Neural progenitor cell (in vitro differentiated cells): ENCODE results near the gene GHRHR. TPM values are rescaled to one million over a fixed set of nuclear protein-coding genes. Genes with fewer than 3 reads are reported as not detected.

Experiments
- DNase-seq: peaks from one replicate; pipeline ENCODE4 v3.0.0-alpha.2; 2016; ENCODE audit warnings: low spot score
- H2AFZ ChIP-seq: fragments of 200-600 bp; sonication (generic); replicated peaks from 2 replicates; pipeline ENCODE4 v1.6.1; 2016; ENCODE audit warnings: antibody characterized with exemption
- H3F3A ChIP-seq: fragments of 200-600 bp; sonication (generic); 2 replicates; pipeline ENCODE4 v1.6.1; 2016; ENCODE audit warnings: antibody characterized with exemption, low read depth
- H3K27ac ChIP-seq: fragments of 200-600 bp; sonication (generic); 2 replicates; pipeline ENCODE4 v1.5.1; 2016; ENCODE audit warnings: mild to moderate bottlenecking
- H3K27me3 ChIP-seq: fragments of 200-600 bp; sonication (generic); 2 replicates; pipeline ENCODE4 v1.6.1; 2016; ENCODE audit warnings: mild to moderate bottlenecking, moderate library complexity
- H3K36me3 ChIP-seq: fragments of 200-600 bp; sonication (generic); 2 replicates; pipeline ENCODE4 v1.5.1; 2016
- H3K4me1 ChIP-seq: fragments of 200-600 bp; sonication (generic); 2 replicates; pipeline ENCODE4 v1.6.1; 2016; ENCODE audit warnings: mixed run types
- H3K4me2 ChIP-seq: fragments of 200-600 bp; sonication (generic); 2 replicates; pipeline ENCODE4 v1.6.1; 2016
- H3K4me3 ChIP-seq: fragments of 200-600 bp; sonication (generic); 2 replicates; pipeline ENCODE4 v1.5.1; 2016
- H3K79me2 ChIP-seq: fragments of 200-600 bp; sonication (generic); 2 replicates; pipeline ENCODE4 v1.6.1; 2016; ENCODE audit warnings: low read depth
- H3K9ac ChIP-seq: fragments of 200-600 bp; sonication (generic); 2 replicates; pipeline ENCODE4 v1.6.1; 2016
- H3K9me3 ChIP-seq: fragments of 200-600 bp; sonication (generic); 2 replicates; pipeline ENCODE4 v1.5.1; 2016; ENCODE audit warnings: low read depth
- H4K20me1 ChIP-seq: fragments of 200-600 bp; sonication (generic); 2 replicates; pipeline ENCODE4 v1.6.1; 2016; ENCODE audit warnings: low read depth
- H3K27ac Mint-ChIP-seq: 3 replicates; pipeline ENCODE4 v1.8.0; 2021; ENCODE audit warnings: mixed read lengths
- H3K27me3 Mint-ChIP-seq: 2 replicates; pipeline ENCODE4 v1.8.0; 2022; ENCODE audit warnings: low read depth, mild to moderate bottlenecking, inconsistent platforms, moderate library complexity, mixed read lengths; ENCODE audit not compliant: insufficient read depth
- H3K36me3 Mint-ChIP-seq: 3 replicates; pipeline ENCODE4 v1.8.0; 2021; ENCODE audit warnings: mixed read lengths
- H3K4me1 Mint-ChIP-seq: 3 replicates; pipeline ENCODE4 v1.8.0; 2021; ENCODE audit warnings: mixed read lengths
- H3K4me3 Mint-ChIP-seq: 3 replicates; pipeline ENCODE4 v1.8.0; 2021; ENCODE audit warnings: mild to moderate bottlenecking, moderate library complexity, mixed read lengths
- H3K9me3 Mint-ChIP-seq: 3 replicates; pipeline ENCODE4 v1.8.0; 2020; ENCODE audit warnings: mixed read lengths
- CTCF ChIP-seq: fragments of 200-600 bp; sonication (generic); IDR thresholded peaks from 2 replicates; pipeline ENCODE4 v1.5.1; 2017; ENCODE audit warnings: antibody characterized with exemption, mild to moderate bottlenecking
- EZH2 ChIP-seq: fragments of 200-600 bp; sonication (generic); IDR thresholded peaks from 2 replicates; pipeline ENCODE4 v1.6.1; 2017; ENCODE audit warnings: antibody characterized with exemption, mild to moderate bottlenecking, moderate library complexity
- EZH2phosphoT487 ChIP-seq: fragments of 200-600 bp; sonication (generic); IDR thresholded peaks from 2 replicates; pipeline ENCODE4 v1.6.1; 2017; ENCODE audit warnings: antibody characterized with exemption
- total RNA-seq: library from RNA; depleted of rRNA; stranded (reverse); fragments of >200 nt; gene quantifications from 2 replicates; pipeline ENCODE4 v1.2.3, GENCODE V29; 2015; ENCODE audit warnings: low replicate concordance

GHRHR gene
- total RNA-seq, 1 donor from 2014 or later = not detected

- Histone ChIP-seq H3K4me3 (no peak overlapping the region), H4K20me1 (no peaks in the 10 kb centered on the region), H3K9me3 (no peaks in the 10 kb centered on the region), H3K27me3 (peaks cover 16% of the 10 kb centered on the region), H3K27ac (no peak overlapping the region), H3K36me3 (no peaks in the 10 kb centered on the region), H3K4me2 (no peak overlapping the region), H3K79me2 (no peaks in the 10 kb centered on the region), H3K9ac (no peak overlapping the region), H2AFZ (no peak overlapping the region), H3K4me1 (no peaks in the 10 kb centered on the region), H3F3A (no peaks in the 10 kb centered on the region)
- no peak overlapping the region for H3K27ac Mint-ChIP-seq
- H3K27me3 Mint-ChIP-seq = peaks cover 10% of the 10 kb centered on the region
- no peaks in the 10 kb centered on the region for H3K36me3 Mint-ChIP-seq
- no peak overlapping the region for H3K4me3 Mint-ChIP-seq
- no peak for DNase-seq
- peaks cover 26% of the 10 kb centered on the region for H3K9me3 Mint-ChIP-seq
- peaks cover 5% of the 10 kb centered on the region for H3K4me1 Mint-ChIP-seq
- TF ChIP-seq EZH2phosphoT487 (no peak), CTCF (no peak), EZH2 (no peak)
Observed at GRCh38 chr7:31006857-31007256, 43.1 kb downstream of the GHRHR start.

- no peak overlapping the region for H3K27ac ChIP-seq
- Mint-ChIP-seq H3K27ac (no peak overlapping the region), H3K27me3 (peaks cover 10% of the 10 kb centered on the region), H3K9me3 (peaks cover 23% of the 10 kb centered on the region), H3K4me3 (no peak overlapping the region), H3K4me1 (peaks cover 5% of the 10 kb centered on the region), H3K36me3 (no peaks in the 10 kb centered on the region)
- no peak overlapping the region for H3K4me3 ChIP-seq
- H2AFZ ChIP-seq = no peak overlapping the region
- no peaks in the 10 kb centered on the region for H3K4me1 ChIP-seq
- no peaks in the 10 kb centered on the region for H3F3A ChIP-seq
- no peaks in the 10 kb centered on the region for H3K79me2 ChIP-seq
- H3K4me2 ChIP-seq = no peak overlapping the region
- H4K20me1 ChIP-seq = no peaks in the 10 kb centered on the region
- no peak overlapping the region for H3K9ac ChIP-seq
- H3K9me3 ChIP-seq = no peaks in the 10 kb centered on the region
- H3K36me3 ChIP-seq = no peaks in the 10 kb centered on the region
- peaks cover 16% of the 10 kb centered on the region for H3K27me3 ChIP-seq
- DNase-seq = no peak
- TF ChIP-seq EZH2 = no peak
- no peak for TF ChIP-seq EZH2phosphoT487
- no peak for TF ChIP-seq CTCF
Observed at GRCh38 chr7:31007634-31008033, 43.9 kb downstream of the GHRHR start.

- Histone ChIP-seq H3K79me2 (no peaks in the 10 kb centered on the region), H2AFZ (no peak overlapping the region), H3K4me3 (no peak overlapping the region), H3K9me3 (no peaks in the 10 kb centered on the region), H4K20me1 (no peaks in the 10 kb centered on the region), H3K27ac (no peak overlapping the region), H3F3A (no peaks in the 10 kb centered on the region), H3K9ac (no peak overlapping the region), H3K27me3 (no peaks in the 10 kb centered on the region), H3K36me3 (no peaks in the 10 kb centered on the region), H3K4me2 (no peak overlapping the region), H3K4me1 (peaks cover 4% of the 10 kb centered on the region)
- TF ChIP-seq CTCF (no peak), EZH2 (no peak), EZH2phosphoT487 (no peak)
- Mint-ChIP-seq H3K27me3 (peaks cover 6% of the 10 kb centered on the region), H3K9me3 (peaks cover 16% of the 10 kb centered on the region), H3K27ac (no peak overlapping the region), H3K4me3 (no peak overlapping the region), H3K4me1 (peaks cover 19% of the 10 kb centered on the region), H3K36me3 (no peaks in the 10 kb centered on the region)
- DNase-seq = no peak
Observed at GRCh38 chr7:31014826-31015225, 51.1 kb downstream of the GHRHR start.
